ENCODE measurements around the gene TINCR.
"Not testable (repeated sequence)": the region's sequence is repeated elsewhere in the genome, so short reads cannot be mapped to it uniquely, and the experiment has no call there.

The TINCR gene

GRCh38 chr19:5558101-5558621, 9.6 kb downstream of the TINCR start:
- DNase-seq = no peak

GRCh38 chr19:5557691-5558090, 10.1 kb downstream of the TINCR start:
- DNase-seq = no peak

GRCh38 chr19:5554828-5555227, 12.9 kb downstream of the TINCR start:
- DNase-seq = no peak

- no peak for DNase-seq
Observed at GRCh38 chr19:5553892-5554291, 13.9 kb downstream of the TINCR start.

GRCh38 chr19:5547881-5548280, 19.9 kb downstream of the TINCR start:
- DNase-seq = peak in 1 of 2 donors; percentile 15

DNA sequence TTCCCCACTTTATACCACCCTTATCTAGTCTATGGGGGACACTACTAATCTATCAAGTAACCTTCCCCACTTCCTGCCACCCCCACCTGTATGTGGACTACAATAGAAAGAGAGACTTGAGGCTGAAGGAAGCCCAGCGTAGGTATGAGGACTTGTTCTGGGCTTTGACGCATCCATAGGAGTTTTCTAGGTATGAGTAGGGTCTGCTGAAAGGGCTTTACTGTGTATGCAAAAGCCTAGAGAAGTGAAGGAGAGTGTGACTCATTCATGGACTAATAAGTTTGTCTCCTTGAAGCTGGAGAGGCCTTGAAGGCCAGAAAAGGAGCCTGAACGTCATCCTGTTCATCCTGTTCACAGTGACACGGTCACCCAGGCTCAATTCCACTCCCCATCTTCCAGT, 21.8 kb downstream of the TINCR start:
- no peak for DNase-seq

GRCh38 chr19:5545051-5545450, 22.7 kb downstream of the TINCR start:
- DNase-seq = no peak

DNA sequence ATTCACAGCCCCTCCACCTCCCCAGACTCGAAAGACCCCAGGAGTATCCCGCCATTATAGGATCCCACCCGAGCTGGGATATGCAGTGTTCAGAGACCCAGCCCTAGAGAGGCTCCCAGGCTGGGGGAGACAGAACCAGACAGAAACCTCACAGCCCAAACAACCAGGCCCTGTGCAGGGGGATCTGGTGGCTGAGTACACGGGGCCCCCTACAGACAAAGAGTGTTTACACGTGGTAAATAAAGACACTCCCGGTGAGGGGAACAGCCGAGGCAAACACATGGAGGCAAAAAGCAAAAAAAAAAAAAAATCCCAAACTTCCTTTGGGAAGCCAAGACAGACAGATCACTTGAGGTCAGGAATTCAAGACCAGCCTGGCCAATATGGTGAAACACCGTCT, 25.1 kb downstream of the TINCR start:
- no peak for DNase-seq

DNA sequence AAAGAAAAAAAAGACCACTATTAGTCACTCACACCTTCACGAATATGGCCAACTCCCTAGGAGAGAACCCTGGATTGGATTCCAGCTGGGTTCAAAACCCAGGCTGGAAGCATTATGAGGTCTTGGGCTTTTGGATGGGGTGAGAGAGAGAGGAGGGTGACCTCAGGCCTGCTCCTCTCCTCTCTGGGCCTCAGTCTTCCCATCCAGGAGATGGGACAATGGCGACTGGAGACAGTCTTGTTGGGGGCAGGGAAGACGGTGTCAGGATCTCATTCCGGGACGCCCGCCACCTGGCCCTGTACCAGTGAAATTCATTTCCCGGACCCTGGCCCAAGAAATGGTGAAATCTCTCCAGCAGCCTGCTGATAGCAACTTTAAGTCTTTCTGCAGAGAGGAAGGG, 26.3 kb downstream of the TINCR start:
- no peak for DNase-seq

DNA sequence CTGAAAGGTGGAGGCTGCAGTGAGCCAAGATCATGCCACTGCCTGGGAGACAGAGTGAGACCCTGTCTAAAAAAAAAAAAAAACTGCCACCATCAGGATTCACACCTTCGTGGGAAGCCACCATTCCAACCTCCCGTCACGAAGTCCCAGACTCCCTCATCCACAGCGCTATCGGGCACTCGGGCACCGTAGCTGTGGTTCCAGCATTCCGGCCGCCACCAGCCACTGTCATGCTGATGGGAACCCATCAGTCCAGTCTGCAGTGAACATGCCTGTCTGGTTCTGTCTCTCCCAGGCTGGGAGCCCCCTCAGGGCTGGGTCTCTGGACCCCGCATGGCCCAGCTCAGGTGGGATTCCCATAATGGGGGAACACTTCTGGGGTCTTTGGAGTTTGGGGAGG, 27.5 kb downstream of the TINCR start:
- DNase-seq = no peak

DNA sequence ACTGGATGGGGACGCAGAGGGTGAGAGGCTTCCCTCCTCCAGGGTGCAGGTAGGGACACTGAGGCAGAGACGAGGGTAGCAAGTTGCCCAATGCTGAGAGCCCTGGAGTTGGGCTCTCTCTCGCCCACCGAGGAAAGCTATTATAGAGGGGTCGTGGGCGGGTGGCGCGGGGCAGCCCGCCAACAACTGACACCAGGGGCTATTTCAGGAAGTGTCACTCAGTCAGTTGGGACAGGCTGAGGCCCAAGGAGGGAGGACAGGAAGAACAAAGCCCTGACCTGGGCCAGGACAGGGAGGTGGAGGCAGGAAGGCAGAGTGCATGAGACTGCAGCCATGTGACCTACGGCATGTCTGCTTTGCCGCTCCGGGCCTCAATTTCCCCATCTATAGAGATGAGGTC, 29.9 kb downstream of the TINCR start:
- DNase-seq = no peak

DNA sequence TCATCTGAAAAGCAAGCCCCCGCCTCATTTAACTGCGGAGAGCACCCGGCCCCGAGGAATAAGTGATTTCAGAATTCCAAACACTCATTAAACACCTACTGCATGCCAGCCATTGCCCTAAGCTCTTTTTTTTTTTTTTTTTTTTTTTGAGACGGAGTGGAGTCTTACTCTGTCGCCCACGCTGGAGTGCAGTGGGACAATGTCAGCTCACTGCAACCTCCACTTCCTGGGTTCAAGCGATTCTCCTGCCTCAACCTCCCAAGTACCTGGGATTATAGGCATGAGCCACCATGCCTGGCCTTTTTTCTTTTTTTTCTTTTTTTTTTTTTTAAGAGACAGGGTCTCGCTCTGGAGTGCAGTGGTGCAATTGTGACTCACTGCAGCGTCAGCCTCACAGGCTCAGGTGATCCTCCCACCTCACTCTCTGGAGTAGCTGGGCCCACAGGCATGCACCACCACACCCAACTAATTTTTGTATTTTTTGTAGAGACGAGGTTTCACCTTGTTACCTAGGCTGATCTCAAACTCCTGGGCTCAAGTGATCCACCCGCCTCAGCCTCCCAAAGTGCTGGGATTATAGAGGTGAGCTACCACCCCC, 30.7 kb downstream of the TINCR start:
- not testable (repeated sequence) for DNase-seq

DNA sequence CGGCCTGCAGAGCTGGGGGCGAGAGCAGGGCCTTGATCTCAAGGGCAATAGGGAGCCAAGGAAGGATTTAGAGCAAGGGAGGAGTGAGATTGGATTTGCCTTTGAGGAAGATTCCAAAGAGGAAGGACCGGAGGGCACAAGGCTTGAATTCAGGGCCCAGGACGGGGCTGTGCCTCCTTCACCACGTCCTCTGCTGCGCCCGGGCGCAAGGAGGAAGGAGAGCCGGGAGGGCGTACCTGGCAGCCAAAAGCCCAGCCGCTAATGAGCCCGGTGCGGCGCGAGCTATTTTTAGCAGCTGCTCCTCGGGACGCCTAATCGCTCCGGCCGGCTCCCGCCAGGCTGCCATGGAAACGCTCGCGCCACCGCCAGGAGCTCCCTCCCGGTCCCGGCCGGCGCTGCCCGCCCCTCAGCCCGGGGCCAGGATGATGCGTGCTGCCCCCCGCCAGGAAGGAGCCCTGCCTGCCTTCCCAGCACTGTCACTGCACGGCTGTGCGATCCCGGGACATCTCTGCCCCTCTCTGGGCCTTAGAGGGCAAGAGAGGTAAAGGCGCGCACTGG, 31.3 kb downstream of the TINCR start:
- DNase-seq = no peak

DNA sequence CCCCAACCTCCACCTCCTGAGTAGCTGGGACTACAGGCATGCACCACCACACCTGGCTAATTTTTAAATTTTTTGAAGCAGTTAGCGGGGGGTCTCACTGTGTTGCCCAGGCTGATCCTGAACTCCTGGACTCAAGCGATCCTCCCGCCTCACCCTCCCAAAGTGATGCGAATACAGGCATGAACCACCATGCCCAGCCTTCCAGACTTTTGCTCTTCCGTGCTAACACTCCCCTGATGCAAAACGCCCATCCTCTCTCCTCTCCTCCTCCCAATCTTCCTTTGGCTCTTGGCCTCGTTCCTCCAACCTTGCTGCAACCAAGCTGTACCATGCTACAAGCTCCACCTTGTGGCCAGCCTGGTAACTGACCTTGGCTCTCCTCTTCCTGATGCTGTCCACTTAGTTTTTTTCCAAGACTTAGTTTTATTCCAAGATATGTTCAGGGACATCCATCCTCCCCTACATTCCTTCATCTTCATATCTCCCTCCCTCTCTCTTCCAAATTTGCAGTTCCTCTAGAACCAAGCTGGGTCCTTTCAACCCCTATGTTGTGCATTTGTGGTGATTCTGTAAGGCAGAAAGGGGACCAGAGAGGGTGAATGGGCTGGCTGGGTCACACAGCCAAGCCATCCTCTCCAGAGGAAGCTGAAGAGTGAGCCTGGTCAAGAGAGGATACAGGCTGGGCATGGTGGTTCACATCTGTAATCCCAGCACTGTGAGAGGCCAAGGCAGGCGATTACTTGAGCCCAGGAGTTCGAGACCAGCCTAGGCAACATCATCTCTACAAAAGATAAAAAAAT, 32.8 kb downstream of the TINCR start:
- no peak for DNase-seq

DNA sequence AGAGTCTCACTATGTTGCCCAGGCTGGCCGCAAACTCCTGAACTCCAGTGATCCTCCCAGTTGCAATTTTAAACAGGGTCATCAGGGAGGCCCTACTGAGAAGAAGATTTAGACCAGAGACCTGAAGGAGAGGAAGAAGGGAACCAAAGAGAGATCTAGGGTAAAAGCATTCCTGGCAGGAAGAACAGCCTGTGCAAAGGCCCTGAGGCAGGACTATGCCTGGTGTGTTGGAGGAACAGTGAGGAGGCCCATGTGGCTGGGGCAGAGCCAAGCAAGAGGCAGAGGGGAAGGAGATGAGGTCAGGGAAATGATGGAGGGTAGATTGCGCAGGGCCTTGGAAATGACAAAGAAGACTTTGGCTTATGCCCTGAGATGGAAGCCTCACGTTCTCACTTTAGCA, 34.5 kb downstream of the TINCR start:
- no peak for DNase-seq

DNA sequence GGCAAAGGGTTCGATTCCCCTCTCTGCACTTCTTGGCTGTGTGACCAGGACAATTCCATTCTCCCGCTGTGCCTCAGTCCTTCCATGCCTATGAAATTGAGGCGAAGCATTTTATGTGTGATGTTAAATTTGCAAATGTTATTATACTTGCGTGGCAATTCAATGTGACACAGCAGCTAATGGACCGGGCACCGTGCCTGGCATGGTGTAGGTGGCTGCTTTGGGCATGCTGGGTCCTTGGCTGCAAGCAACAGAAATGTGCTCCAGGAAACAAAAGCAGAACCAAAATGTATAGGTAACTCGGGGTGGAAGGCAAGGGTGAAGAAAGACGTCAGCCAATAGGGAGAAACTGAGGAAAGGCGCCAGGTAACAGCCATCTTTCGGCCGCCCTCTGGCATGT, 37.1 kb downstream of the TINCR start:
- no peak for DNase-seq

- no peak for DNase-seq
Observed at GRCh38 chr19:5526691-5527090, 41.1 kb downstream of the TINCR start.

GRCh38 chr19:5524081-5524480, 43.7 kb downstream of the TINCR start:
- no peak for DNase-seq

DNA sequence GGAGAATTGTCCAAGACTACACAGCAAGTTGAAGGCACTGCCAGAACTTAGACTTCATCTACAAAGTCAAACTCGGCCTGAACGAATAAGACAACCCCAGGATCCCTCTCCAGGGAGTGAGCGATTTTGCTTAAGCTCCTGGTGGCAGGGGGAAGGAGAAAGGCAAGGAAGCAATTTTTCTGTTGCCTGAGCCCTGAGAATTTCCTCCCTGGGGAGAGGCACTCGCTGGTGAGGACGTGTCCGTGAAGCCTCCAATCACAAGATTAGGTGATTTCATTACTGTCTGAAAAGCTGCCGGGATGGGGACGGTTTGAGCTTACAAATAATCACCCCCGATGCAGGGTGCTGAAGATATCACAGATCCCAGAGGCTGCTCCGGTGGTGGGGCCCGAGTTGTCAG, 45.6 kb downstream of the TINCR start:
- no peak for DNase-seq

GRCh38 chr19:5520501-5520900, 47.3 kb downstream of the TINCR start:
- no peak for DNase-seq

DNA sequence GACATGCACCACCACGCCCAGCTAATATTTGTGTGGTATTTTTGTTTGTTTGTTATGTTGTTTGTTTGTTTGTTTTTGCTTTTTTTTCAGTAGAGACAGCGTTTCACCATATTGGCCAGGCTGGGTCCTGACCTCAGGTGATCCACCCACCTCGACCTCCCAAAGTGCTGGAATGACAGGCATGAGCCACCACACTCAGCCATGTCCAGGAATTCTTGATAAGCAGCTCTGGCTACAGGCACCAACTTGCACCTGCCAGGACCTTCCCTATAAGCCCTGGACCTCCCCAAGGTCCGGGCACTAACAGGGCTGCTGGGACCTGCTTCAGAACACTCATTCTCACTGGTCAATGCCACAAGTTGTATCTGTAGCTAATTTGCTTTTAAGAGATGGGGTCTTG, 48.7 kb downstream of the TINCR start:
- no peak for DNase-seq

- no peak for DNase-seq
Observed at GRCh38 chr19:5515737-5516136, 52.0 kb downstream of the TINCR start.

- no peak for DNase-seq
Observed at GRCh38 chr19:5514001-5514400, 53.8 kb downstream of the TINCR start.

DNA sequence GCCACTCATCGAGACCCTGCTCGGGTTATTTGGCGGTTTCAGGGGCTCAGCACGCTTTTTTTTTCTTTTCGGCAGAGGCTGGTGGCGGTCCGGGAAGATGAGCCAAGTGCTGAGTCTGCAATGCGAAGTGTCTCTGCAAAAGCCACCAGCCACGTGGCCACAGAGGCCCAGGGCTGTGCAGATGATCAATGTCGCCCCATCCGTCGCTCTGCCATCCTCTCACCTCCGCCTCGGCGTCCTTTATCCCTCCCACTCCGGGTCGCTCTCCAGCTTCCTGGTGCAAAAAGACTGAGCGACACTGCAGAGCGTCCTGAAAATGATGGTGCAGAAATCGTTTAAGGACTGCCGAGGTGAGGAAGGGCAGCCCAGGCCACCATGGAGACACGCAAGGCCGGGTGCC, 55.0 kb downstream of the TINCR start:
- DNase-seq = no peak
